ENCODE data around the gene AHCYL1.

- TF ChIP-seq EZH2phosphoT487 (IDR thresholded peaks at IDR 0.05) = no peak
- TF ChIP-seq, protein P1, sequence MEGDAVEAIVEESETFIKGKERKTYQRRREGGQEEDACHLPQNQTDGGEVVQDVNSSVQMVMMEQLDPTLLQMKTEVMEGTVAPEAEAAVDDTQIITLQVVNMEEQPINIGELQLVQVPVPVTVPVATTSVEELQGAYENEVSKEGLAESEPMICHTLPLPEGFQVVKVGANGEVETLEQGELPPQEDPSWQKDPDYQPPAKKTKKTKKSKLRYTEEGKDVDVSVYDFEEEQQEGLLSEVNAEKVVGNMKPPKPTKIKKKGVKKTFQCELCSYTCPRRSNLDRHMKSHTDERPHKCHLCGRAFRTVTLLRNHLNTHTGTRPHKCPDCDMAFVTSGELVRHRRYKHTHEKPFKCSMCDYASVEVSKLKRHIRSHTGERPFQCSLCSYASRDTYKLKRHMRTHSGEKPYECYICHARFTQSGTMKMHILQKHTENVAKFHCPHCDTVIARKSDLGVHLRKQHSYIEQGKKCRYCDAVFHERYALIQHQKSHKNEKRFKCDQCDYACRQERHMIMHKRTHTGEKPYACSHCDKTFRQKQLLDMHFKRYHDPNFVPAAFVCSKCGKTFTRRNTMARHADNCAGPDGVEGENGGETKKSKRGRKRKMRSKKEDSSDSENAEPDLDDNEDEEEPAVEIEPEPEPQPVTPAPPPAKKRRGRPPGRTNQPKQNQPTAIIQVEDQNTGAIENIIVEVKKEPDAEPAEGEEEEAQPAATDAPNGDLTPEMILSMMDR (IDR thresholded peaks at IDR 0.05) = no peak
Observed at GRCh38 chr1:110056776-110057175, 72.2 kb downstream of the AHCYL1 start.

All from neural progenitor cell (in vitro differentiated cells).